Central memory CD4-positive, alpha-beta T cell (primary cell): Measurements from ENCODE around the gene ATP2B2.

Source experiments
- DNase-seq: peaks from one replicate; pipeline ENCODE4 v3.0.0; 2022

The ATP2B2 gene

GRCh38 chr3:10379161-10379560 lies 126.2 kb downstream of the ATP2B2 start:
- DNase-seq, result no peak

GRCh38 chr3:10378742-10379141 lies 126.6 kb downstream of the ATP2B2 start:
- DNase-seq, result no peak

GRCh38 chr3:10378246-10378645 lies 127.1 kb downstream of the ATP2B2 start:
- DNase-seq, result no peak

- no peak for DNase-seq
Observed at GRCh38 chr3:10377148-10377725, 128.1 kb downstream of the ATP2B2 start.

- DNase-seq, result no peak
Observed at GRCh38 chr3:10376353-10376752, 129.0 kb downstream of the ATP2B2 start.

- no peak for DNase-seq
Observed at GRCh38 chr3:10375296-10376053, 129.9 kb downstream of the ATP2B2 start.

GRCh38 chr3:10374311-10374710 lies 131.1 kb downstream of the ATP2B2 start:
- DNase-seq, result no peak

- DNase-seq, result no peak
Observed at GRCh38 chr3:10373686-10374261, 131.6 kb downstream of the ATP2B2 start.

GRCh38 chr3:10371789-10372188 lies 133.6 kb downstream of the ATP2B2 start:
- no peak for DNase-seq

GRCh38 chr3:10371167-10371566 lies 134.2 kb downstream of the ATP2B2 start:
- DNase-seq, result no peak

- DNase-seq, result no peak
Observed at GRCh38 chr3:10370429-10370828, 135.0 kb downstream of the ATP2B2 start.

- DNase-seq, result no peak
Observed at GRCh38 chr3:10368512-10368911, 136.9 kb downstream of the ATP2B2 start.

- DNase-seq, result no peak
Observed at GRCh38 chr3:10367506-10367905, 137.9 kb downstream of the ATP2B2 start.

GRCh38 chr3:10366651-10367101 lies 138.7 kb downstream of the ATP2B2 start:
- DNase-seq, result no peak

GRCh38 chr3:10365791-10366190 lies 139.6 kb downstream of the ATP2B2 start:
- DNase-seq, result no peak

GRCh38 chr3:10365316-10365715 lies 140.1 kb downstream of the ATP2B2 start:
- no peak for DNase-seq

- no peak for DNase-seq
Observed at GRCh38 chr3:10364806-10365205, 140.6 kb downstream of the ATP2B2 start.

- DNase-seq, result no peak
Observed at GRCh38 chr3:10363935-10364334, 141.5 kb downstream of the ATP2B2 start.

GRCh38 chr3:10361375-10361774 lies 144.0 kb downstream of the ATP2B2 start:
- DNase-seq, result no peak

- no peak for DNase-seq
Observed at GRCh38 chr3:10360478-10360877, 144.9 kb downstream of the ATP2B2 start.

GRCh38 chr3:10359761-10360161 lies 145.6 kb downstream of the ATP2B2 start:
- DNase-seq, result no peak

GRCh38 chr3:10358309-10358980 lies 146.9 kb downstream of the ATP2B2 start:
- no peak for DNase-seq

- no peak for DNase-seq
Observed at GRCh38 chr3:10357592-10358308, 147.6 kb downstream of the ATP2B2 start.
